HG03103 (cell line): ENCODE measurements around the gene TMC7.
"Not testable (repeated sequence)": the region's sequence is repeated elsewhere in the genome, so short reads cannot be mapped to it uniquely, and the experiment has no call there.

Experiments
- ATAC-seq: cut with Tn5 transposase; IDR thresholded peaks from one replicate; pipeline ENCODE4 v1.9.1; 2021; ENCODE audit warnings: low read depth; ENCODE audit not compliant: unreplicated experiment

TMC7 gene

DNA sequence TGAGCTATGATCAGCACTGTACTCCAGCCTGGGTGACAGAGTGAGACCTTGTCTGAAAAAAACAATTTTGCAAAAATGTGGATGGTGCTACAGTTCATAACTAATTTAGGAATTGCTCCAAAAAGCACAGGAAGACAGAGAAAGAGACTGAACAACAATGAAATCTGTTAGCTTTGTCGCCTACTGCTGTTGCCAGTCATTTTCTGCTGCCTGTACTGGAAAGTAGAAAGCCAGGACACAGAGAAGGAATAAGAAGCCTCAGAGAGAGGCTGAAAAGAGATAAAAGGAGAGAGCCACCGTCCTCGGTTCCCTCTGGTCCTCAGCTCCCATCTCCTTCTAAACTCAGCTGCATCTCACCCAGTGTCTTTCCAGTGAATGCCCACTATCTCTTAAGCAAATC lies 8.6 kb upstream of the TMC7 start:
- no peak for ATAC-seq

DNA sequence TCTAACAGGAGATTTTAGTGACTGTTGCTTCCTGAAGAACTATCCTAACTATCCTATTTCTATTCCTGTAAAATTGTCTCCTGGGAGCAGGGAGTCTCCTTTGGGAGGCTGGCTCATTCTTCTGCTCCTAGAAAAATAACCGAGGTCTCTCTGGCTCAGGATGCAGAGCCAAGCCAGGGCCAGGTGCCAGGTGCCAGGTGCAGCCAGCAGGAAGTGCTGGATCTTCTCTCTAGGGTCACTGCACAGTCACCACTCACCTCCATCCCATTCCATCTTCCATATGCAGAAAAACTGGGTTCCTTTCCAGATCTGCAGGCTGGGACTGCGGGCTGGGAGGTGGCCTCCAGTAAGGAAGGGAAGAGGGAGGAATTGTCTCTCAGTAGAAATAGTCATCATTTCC lies 3.8 kb upstream of the TMC7 start:
- no peak for ATAC-seq

DNA sequence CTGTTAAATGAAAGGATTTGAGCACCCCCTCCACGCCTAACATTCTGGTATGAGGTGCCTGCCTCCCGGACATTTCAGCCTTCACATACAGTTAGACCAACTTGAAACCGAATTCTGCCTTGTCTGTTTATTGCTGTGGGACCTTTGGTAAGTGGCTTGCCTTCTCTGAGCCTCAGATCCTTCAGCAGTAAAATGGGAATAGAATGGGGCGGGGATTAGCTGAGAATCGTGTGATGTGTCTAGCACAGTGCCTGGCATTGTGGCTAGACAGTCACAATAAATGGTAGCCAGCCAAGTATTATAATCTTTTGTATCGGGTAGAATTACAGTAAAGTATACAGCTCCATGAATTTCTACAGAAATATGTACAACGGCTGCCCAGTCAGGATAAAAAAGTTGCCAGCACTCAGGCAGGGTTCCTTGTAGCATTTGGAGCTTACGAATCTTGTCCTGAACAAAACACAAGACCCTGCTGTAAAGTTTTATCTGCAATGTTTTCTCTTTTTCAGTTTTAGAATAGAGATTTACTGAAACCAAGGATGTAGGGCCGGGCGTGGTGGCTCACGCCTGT lies 786 bp downstream of the TMC7 start:
- ATAC-seq, result no peak

DNA sequence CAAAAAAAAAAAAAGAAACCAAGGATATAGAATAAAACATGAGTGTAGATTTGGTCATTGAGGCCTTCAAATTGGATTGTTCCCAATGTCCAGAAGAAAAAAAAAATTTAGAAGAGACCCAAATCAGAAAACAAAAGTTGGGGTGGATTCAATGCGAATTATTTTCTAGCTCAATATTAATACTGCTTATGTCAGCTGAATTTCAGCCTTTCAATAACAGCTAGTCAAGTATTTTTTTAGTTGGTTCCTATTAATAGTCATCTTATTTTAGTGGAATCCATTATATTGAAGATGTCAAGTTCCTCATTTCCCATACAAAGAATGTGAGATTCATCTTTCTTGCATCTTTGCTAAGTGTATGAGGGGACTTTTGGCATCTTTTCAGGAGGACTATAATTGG lies 1.5 kb downstream of the TMC7 start:
- ATAC-seq, result not testable (repeated sequence)

DNA sequence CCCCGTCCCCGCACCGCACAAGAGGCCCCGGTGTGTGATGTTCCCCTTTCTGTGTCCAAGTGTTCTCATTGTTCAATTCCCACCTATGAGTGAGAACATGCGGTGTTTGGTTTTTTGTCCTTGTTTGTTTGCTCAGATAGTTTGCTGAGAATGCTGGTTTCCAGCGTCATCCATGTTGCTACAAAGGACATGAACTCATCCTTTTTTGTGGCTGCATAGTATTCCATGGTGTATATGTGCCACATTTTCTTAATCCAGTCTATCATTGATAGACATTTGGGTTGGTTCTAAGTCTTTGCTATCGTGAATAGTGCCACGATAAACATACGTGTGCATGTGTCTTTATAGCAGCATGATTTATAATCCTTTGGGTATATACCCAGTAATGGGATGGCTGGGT lies 8.0 kb downstream of the TMC7 start:
- not testable (repeated sequence) for ATAC-seq

DNA sequence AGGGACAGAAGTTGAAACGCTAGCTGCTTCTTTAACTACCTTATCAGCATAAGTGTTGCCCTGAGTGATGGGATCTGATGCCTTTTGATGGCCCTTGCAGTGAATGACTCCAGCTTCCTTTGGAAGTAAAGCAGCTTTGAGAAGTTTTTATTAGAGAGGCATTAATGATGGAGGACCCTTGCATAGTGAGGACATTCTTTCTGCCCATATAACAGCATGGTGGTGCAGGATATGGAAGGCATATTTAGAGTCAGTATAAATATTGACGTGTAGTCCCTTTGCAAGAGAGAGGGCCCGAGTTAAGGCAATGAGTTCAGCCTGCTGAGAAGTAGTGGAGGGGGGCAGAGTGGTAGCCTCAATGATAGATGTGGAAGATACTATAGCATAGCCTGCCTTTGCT lies 9.8 kb downstream of the TMC7 start:
- not testable (repeated sequence) for ATAC-seq

DNA sequence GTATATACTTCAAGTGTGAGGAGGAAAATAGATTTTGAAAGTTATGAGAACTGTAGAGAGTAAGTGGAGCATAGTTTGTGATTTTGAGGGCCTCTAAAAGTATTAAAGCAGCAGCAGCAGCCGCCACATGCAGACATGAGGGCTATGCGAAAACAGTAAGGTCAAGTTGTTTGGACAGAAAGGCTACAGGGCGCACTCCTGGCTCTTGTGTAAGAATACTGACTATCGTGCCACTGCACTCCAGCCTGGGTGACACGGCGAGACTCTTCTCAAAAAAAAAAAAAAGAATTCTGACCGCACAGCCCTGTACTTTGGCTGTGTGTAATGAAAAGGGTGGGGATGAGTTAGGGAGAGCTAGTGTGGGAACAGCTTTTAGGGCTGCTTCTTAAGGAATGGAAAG lies 10.4 kb downstream of the TMC7 start:
- not testable (repeated sequence) for ATAC-seq

DNA sequence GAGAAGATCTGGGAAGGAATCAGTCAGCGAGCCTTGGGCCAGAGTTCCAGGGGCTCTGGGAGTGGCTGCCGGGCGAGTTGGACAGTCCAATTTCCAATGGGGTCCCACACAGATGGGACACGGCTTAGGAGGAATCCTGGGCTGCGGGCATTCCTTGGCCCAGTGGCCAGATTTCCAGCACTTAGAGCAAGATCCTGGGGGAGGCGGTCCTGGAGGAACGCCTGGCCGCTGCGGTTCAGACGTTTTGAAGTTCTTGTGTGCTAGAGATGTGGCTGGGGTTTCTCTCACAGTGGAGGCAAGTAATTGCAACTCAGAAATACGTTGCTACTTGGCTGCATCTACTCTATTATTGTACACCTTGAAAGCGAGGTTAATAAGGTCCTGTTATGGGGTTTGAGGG lies 11.7 kb downstream of the TMC7 start:
- ATAC-seq, result not testable (repeated sequence)

DNA sequence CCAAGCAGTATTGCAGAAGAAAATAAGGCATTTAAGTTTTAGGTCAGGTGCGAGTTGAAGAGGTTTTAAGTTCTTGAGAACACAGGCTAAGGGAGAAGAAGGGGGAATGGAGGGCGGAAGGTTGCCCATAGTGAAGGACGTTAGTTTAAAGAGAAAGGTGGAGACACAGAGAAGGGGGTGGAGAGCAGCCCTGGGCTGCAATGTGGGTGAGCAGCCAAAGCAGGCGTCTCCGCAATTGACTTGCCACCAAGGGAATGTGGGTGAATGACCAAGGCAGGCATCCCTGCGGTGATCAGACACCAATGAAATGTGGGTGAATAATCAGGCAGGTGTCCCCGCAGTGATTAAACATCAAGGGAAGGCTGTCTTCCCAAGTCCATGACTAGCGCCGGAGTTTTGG lies 12.8 kb downstream of the TMC7 start:
- not testable (repeated sequence) for ATAC-seq

DNA sequence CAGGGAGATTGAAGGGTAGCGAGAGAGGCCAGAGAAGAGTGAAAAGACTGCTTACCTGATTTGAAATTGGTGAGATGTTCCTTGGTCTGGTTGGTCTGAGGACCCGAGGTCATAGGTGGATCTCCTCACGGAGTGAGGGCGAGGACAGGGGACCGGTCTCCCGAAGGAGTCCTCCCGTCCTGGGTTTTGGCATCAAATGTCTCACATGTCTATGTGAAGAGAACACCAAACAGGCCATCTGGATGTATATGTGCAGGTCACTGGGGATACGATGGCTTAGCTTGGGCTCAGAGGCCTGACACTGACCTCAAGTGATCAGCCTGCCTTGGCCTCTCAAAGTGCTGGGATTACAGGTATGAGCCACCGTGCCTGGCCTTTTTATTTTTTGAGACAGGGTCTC lies 13.3 kb downstream of the TMC7 start:
- not testable (repeated sequence) for ATAC-seq

DNA sequence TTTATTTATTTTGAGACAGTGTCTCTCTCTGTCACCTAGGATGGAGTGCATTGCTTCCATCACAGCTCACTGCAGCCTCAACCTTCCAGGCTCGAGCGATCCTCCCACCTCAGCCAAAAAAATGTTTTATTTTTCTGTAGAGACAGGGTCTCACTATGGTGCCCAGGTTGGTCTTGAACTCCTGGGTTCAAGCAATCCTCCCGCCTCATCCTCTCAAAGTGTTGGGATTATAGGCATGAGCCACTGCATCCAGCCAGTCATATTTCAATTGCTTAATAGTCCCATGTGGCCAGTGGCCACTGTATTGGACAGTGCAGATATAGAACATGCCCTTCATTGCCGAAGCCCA lies 15.3 kb downstream of the TMC7 start:
- no peak for ATAC-seq

DNA sequence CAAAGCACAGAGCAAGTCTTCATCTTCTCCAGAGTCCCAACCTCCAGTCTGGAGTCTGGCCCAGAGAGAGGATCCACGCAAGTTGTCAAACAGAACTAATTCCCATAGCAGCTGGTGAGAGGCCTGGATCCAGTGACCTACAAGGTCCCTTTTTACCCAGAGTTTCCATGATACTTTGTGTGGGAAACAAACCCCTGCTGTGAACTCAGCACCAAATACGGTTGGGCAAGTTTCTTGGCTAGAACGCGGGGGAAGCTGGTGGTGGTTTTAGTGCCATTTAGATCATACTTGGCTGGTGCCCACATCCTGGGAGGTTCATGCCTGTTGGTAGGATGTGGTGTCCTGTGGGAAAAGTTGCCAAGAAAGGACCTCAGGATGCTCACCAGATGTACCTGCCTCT lies 18.1 kb downstream of the TMC7 start:
- ATAC-seq, result no peak

DNA sequence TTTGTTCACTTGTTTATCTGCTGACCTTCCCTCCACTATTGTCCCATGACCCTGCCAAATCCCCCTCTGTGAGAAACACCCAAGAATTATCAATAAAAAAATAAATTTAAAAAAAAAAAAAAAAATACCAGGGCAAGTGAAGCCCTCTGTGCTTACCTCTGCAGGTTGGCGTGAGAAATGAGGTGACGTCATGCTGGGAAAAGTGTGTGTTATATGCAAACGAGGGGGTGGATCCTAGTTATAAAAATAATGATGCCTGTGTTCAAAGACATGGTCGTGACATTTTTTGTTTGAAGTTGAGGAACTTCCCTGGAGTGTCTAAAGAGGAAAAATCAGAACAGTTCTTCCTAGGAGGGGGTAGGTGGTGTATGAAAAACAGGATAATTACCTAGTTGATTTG lies 20.2 kb downstream of the TMC7 start:
- no peak for ATAC-seq

DNA sequence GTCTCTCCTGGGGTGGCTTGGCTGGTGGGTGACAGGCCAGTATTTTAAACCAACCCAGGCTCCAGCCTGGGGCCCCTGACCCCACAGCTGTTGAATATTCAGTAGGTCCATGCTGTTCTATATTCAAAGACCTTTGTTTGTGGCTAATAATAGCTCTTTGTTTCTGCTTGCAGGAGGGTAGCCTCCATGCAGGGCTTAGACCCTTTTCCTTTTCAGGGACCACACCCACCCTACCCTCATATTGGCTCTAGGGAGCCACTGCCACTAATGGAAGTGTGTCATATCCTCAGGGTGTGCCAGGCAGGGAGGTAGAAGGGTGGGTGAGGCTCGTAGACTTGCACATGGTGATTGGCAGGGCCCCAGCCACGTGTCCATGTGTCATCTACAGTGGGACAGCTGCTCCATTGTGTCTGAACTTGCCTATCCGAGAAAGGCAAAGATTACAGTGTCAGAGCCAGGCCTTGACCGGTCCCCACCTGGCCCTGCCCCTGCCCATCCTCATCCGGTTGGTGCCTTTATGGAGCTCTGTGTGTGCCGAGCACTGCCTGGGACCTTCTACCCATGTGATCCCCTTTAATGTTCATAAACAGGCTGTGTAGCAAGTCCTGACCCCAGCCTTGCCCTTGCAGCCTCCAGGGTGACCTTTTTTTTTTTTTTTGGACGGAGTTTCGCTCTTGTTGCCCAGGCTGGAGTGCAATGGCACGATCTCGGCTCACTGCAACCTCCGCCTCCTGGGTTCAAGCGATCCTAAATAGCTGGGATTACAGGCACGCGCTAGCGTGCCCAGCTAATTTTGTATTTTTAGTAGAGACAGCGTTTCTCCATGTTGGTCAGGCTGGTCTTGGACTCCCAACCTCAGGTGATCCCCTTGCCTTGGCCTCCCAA lies 22.1 kb downstream of the TMC7 start:
- ATAC-seq, result no peak

DNA sequence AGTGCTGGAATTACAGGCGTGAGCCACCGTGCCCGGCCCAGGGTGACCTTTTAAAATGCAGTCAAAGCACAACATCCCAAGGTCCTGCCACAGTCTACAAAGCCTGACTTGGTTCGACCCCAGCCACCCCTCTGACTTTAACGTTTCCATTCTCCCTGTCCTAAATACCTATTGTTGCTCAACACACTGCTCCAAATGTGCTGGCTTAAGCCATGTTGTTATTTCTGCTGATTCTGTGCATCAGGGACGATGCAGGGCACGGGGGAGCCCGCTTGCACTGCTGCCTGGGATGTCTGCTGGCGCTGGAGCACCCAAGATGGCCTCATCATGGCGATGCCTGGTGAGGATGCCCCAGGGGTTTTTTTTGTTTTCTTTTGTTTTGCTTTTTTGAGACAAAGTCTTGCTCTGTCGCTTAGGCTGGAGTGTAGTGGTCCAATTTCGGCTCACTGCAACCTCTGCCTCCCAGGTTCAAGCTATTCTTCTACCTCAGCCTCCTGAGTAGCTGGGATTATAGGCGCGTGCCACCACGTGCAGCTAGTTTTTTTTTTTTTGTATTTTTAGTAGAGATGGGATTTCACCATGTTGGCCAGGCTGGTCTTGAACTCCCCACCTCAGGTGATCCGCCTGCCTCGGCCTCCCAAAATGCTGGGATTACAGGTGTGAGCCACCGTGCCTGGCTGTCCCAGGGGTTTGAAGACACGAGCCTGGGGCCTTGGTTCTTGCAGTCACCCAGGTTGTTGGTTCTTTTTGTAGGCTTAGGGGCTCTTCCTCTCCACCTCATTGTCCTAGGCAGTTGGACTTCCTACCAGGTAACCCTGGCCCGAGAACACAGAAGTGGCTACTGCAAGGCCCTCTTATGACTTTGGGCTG lies 22.9 kb downstream of the TMC7 start:
- ATAC-seq, result no peak

DNA sequence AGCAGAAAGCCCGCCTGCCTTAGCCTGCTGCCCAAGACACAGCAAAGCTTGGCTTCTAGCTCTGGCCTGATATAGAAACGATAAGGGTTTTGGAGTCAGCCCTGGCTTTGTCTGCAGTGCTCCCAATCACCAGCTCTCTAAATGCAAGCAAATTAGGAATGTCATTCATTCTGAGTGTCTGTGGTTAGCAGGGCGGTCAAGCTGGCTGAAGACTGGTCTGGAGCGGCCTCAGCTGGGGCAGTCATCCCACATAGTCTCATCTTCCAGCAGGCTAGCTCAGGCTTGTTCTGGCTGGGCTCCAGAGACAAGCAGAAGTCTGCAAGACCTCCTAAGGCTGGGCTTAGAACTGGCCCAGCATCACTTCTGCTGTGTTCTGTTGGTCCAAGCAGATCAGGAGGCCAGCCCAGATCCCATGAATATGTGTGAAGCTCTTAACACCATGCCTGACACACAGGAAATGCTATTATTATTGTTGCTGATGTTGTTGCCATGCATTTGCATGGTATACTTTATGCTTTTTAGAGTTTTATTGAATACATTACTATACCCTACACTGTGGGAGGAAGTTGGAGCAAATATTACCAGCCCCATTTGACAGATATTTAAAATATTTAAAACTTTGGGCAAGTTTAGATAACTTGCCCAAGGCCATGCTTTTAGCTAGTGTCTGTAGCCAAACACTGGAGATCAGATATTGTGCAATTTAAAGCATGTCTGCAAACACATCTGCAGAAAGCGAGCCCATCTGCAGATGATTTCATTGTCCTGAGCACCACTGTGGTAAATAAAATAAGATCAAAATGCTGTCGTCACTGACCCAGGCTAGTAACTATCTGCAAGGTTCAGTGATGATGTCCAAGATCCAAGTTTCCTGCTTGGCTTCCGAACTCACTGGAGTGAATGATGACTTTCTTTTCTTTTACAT lies 24.8 kb downstream of the TMC7 start:
- no peak for ATAC-seq

DNA sequence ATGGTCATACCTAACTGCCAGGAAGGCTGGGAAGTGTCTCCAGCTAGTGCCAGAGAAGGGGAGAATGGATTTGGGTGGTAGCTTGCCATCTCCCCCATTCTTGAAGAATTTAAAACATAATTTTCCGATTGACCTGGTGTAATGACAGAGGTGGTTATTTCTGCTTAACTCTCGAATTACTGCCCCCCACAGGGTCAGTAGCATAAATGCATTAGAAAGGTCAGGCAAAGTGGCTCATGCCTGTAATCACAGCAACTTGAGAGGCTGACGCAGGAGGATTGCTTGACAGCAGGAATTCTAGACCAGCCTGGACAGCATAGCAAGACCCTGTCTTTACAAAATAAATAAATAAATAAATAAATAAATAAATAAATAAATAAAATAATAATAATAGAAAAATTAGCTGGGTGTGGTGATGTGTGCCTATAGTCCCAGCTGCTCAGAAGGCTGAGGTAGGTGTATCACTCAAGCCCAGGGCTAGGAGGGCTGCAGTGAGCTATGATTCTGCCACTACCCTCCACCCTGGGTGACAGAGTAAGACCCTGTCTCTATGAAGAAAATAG lies 27.5 kb downstream of the TMC7 start:
- no peak for ATAC-seq

DNA sequence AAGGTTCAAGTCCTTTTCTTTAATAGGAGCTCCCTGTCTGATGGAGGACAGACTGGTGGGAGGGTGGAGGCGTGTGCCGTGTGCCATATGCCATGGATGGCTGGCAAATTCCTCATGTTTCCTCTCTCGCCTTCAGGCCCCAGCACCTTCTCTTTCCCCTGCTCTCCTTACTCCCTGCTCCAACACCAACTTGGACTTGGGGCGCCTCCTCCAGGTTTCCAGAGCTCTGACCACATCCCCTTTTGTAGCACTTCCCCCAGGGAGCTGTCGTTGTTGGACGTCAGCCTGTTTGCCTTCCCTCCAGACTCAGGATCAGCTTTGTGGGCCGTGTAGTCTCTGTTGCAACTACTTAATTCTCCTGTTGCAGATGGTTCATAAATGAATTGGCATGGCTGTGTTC lies 30.7 kb downstream of the TMC7 start:
- no peak for ATAC-seq

DNA sequence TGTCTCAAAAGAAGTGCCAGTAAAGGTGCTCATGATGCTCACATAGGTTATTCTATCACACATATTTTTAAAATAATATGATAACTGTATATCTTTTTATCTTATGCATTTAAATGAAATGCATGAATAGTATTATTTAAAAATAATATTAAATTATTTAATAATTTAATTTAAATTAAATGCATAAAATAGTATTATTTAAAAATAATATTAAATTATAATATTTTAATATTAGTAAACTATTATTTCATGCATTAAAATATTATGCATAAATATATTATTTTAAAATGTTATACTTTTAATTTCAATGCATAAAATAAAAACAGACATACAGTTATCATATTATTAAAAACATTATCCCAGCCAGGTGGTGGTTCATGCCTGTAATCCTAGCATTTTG lies 33.4 kb downstream of the TMC7 start:
- ATAC-seq, result no peak

DNA sequence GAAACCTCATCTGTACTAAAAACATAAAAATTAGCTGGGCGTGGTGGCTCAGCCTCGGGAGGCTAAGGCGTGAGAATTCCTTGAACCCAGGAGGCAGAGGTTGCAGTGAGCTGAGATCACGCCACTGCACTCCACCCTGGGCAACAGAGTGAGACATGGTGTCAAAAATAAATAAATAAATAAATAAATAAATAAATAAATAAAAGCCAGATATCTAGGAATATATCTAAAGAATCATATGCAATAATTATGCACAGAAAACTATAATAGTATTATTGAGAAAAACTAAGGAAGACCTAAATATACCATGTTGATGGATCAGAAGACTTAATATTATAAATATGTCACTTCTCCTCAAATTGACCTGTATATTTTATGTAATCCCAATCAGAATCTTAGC lies 37.0 kb downstream of the TMC7 start:
- ATAC-seq, result no peak
